PC-3 (cell line): Measurements from ENCODE around the gene IL1RAP.

Experiments
- CTCF ChIP-seq: fragments of 300-600 bp; sonication (generic); conservative IDR thresholded peaks from 2 replicates; pipeline ENCODE4 v1.5.1; 2017; ENCODE audit warnings: antibody characterized with exemption, low read depth, mild to moderate bottlenecking, low read length
- EZH2 ChIP-seq: fragments of 300-600 bp; sonication (generic); IDR thresholded peaks from one replicate; pipeline ENCODE4 v1.6.1; 2017; ENCODE audit warnings: antibody characterized with exemption, mild to moderate bottlenecking, low read length; ENCODE audit not compliant: unreplicated experiment
- EZH2phosphoT487 ChIP-seq: fragments of 300-600 bp; sonication (generic); IDR thresholded peaks from 2 replicates; pipeline ENCODE4 v1.6.1; 2018; ENCODE audit warnings: mild to moderate bottlenecking, antibody characterized with exemption, low read length, borderline replicate concordance

- TF ChIP-seq CTCF = no peak
- TF ChIP-seq EZH2 = no peak
- TF ChIP-seq EZH2phosphoT487 = no peak
Observed at GRCh38 chr3:190534986-190535385, 21.1 kb downstream of the IL1RAP start.
